NCI-H510A (cell line): ENCODE data around the gene AHDC1.
"Not testable (repeated sequence)": the region's sequence is repeated elsewhere in the genome, so short reads cannot be mapped to it uniquely, and the experiment has no call there.

ENCODE experiments used
- DNase-seq: peaks from one replicate; lab custom pipeline; 2025; lab: John Stamatoyannopoulos, UW

Gene AHDC1

DNA sequence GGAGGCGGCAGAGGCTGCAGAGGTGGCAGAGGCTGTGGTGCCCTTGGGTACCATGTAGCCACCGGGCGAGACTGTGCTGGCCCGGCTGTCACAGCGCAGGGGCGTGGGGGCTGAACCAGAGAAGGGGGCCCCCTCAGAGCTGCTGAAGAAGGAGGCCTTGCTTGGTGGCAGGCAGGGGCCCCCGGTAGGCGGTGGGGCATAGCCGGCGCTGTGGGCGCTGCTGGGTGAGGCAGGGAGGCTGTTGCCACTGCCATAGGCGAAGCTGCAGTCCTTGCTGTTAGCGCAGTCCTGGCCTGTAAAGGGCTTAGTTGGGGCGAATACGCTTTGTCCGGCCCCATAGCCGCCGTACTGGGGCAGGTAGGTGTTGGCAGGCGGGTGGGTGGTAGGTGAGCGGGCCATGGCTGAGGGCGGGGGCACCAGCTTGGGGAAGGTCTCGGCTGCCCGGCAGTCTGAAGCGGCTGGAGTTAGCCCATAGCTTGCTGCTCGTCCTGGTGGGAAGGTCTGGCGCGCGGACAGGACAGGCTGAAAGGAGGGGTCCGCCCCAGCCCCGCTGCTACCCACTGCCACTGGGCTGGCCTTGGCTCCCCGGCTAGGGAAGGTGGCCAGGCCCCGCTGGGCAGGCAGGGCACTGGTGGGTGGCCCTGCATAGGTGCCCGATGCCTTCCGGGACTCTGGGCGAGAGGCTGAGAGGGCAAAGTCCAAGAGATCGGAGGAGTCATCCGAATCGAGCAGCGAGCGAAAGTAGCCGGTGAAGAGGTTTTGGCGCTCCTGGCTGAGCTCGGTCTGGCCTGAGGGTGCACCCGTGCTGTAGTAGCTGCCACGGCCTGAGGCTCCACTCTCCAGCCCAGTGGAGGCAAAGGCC, 54.9 kb downstream of the AHDC1 start:
- no peak for DNase-seq

DNA sequence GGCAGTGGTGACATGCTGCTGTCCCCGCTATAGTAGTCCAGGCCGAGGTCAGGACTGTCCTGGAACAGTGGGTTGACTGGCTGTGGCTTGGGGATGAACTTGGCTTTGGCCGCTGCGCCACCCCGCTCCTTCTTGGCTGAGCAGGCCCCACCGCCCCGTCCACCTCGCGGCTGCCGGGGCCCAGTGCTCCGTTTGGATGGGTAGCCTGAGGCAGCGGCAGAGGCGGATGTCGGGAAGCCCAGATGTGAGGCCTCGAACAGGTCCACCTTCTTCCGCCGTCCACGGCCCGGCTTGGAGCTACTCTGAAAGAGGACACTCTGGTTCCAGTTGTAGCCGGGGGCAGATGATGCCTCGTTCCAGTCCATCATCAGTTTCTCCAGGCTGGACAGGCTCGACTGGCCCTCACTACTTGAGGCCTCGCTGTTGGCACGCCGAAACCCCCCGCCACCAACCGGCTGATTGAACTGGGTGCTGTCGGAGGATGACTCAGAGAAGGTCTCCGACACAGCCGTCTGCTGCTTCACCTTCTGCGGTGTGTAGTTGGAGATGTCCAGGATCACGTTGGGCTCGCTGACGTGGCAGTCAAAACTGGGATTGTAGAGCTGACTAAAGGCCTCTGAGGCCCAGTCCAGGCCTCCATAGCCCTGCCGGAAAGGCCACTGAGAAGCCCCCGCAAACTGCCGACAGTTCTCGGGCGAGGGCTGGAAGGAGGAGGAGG, 55.6 kb downstream of the AHDC1 start:
- no peak for DNase-seq

DNA sequence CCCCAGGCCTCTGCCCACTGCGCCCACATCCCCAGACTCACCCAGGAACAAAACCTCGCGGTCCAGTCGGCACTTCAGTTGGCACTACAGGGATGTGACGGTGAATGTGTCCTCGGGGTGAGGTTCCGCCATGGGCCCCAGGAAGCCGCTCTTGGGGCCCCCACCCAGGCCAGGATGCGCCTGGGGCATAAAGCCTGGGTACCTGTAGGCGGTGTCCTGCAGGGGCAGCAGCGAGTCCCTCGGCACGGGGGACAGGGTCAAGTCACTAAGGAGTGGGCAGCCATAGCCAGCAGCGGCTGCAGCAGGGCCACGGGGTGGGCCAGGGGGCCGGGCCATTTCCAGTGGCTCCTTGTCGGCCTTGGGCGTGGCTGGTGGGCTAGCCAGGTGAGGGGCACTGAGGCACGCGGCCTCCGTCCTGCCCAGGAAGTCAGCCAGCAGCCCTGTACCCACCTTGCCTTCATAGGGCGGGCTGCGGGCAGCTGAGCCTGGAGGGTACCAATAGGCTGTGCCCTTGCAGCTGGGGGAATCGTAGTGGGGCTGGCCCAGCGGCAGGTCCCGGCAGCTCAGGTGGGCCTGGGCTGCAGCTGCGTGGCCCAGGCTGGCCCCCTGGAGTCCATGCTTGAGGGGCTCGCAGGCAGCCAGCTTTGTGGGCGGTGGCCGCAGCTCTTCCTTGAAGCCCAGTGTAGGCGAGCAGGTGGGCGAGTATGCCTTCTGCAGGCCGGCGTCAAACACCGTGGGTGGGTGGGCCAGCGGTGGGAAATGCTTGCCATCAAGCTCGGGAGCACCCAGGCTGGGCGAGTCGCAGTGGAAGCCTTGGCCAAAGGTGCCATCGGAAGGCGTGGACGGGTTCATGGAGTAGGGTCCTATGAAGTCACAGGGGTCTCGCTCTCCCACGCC, 56.5 kb downstream of the AHDC1 start:
- no peak for DNase-seq

DNA sequence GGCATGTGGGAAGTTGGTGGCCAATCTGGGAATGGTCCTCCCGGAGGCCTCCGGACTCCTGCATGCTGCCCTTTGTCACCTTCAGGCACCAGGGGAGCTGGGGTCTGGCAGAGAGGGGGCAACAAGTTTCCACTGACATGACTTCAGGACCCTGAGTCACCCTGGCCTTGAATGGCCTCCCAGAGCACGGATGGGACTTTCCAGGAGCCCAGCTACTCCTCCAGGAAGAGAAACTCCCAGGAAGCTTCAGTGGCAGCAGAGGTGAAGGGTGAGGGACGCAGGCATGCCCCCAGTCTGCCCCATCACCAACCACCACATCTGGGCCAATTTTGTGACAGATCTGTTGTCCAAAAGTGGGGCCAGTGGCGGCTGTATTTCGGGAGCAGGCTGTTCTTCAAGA, 58.1 kb downstream of the AHDC1 start:
- DNase-seq = no peak

DNA sequence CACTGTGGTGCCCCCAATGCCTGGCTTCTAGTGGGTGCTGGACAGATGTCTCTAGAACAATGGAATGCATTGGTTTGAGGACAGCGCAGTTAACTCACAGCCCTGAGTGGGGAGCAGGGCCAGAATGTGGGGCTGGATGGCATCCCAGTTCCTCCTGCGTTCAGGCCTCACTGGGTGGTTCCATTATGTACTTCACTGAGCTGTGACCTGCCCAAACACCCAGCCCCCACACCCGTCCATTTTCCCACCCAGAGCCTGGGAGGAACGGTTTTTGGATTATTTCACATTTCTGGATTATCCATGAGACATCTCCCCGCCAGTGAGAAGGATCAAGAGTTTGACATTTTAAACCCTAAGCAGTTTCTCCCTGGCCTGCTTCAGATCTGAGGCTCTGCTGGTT, 58.7 kb downstream of the AHDC1 start:
- DNase-seq = no peak

DNA sequence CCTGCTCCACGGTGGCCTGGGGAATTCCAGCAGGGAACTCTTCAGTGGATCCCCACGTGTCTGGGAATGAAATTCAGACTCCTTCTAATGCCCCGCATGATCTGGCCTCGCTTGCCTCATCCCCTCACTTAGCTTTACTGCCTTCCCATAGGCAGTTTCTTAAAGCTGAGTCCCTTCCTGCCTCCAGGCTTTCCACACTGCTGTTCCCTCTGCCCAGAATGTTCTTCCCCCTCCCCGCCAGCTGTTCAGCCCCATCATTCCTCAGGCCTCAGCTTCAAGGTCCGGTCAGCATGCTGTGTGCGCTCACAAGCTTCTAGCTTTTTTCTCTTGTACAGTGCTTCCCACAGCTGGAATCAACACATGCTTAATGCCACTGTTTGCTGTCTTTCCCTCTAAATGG, 59.1 kb downstream of the AHDC1 start:
- DNase-seq = no peak

GRCh38 chr1:27543284-27543683, 60.7 kb downstream of the AHDC1 start:
- DNase-seq = no peak

- DNase-seq = peak; percentile 53
Observed at GRCh38 chr1:27542463-27543273, 61.3 kb downstream of the AHDC1 start.

- DNase-seq = no peak
Observed at GRCh38 chr1:27539901-27540861, 63.8 kb downstream of the AHDC1 start.

DNA sequence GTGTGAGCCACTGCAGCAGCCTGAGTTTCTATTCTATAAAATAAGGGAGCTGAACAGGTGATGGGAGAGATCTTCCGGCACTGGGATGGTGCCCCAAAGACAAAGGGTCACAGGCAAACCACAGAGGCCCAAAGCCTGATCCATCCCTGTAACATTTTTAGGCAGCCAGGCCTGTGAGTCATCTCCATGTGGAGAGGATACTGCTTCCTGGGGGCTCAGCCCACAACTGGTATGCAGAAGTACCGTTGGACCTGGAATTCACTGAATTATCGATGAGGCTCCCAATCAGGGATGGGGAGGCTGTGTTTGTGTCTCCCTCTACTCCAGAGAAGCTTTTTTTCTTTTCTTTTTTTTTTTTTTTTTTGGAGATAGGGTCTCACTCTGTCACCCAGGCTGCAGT, 65.2 kb downstream of the AHDC1 start:
- DNase-seq = no peak

DNA sequence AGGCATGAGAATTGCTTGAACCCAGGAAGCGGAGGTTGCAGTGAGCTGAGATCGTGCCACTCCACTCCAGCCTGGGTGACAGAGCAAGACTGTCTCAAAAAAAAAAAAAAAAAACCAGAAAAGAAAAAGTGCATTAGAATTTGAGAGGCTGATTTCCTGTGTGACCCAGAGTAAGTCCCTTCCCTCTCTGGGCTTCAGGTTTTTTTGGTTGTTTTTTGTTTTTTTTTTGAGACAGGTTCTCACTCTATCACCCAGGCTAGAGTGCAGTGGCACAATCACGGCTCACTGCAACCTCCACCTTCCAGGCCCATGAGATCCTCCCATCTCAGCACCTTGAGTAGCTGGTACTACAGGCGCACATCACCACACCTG, 65.7 kb downstream of the AHDC1 start:
- not testable (repeated sequence) for DNase-seq

GRCh38 chr1:27536767-27537166, 67.2 kb downstream of the AHDC1 start:
- peak; percentile 60 for DNase-seq

- no peak for DNase-seq
Observed at GRCh38 chr1:27536010-27536757, 67.8 kb downstream of the AHDC1 start.

GRCh38 chr1:27535386-27535785, 68.6 kb downstream of the AHDC1 start:
- no peak for DNase-seq

DNA sequence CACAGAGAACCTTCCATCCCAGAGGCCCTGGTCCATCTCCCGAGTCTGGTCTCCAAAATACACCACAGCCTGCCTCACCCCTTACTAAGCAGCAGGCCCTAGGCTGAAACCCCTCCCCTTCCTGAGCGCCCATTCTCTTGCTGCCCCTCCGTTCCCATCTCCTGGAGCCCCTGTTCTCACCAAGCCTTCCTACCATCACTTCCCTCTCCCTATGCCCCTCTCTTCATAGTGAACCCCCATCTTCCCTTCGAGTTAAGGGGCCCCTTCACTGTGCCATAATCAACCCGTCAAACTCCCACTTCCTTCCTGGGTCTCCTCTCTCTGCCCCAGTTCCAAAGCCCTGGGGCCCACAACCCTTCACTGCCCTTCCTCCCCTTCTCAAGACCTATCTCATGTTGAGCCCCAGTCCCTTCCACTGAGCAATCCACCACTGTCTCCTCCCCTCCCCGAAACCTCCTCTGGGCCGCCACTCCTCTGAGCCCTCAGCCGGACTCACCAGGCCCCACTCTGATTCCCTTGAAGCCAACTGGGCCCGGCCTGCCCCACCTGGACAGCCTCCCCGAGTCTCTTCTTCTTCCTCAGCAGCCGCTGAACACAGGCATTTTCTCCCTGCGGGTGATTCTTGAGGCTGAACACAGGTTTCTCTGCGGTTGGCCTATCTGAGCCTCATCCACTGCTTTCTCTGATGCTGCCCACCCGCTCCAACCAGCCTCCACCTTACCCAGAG, 71.8 kb downstream of the AHDC1 start:
- no peak for DNase-seq

DNA sequence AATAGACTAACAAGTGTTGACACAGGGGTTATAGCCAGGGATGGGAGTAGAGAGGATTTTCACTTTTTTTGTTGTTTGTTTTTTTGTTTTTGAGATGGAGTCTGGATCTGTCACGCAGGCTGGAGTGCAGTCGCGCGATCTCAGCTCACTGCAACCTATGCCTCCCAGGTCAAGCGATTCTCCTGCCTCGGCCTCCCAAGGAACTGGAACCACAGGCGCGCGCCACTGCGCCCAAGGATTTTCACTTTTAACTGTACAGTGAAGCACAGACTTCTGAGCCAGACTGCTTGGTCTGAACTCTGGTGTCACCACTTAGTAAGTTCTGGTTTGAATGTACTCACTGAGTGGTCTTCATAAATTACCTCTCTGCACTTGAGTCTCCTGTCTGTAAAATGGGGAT, 73.8 kb downstream of the AHDC1 start:
- DNase-seq = no peak

DNA sequence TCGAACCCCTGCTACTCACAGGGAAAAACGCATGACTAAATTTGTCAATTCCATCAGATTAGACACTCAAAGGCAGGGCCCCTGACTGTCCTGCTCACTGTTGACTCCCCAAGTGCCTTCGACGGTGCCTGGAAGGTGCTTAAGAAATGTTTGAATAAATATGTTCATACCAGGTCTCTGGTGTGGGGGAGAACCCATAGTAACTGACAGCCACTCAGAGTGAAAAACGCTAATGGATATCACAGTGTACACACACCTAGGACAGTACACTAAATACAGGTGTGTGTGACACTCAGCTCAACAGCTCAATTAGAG, 74.3 kb downstream of the AHDC1 start:
- no peak for DNase-seq

DNA sequence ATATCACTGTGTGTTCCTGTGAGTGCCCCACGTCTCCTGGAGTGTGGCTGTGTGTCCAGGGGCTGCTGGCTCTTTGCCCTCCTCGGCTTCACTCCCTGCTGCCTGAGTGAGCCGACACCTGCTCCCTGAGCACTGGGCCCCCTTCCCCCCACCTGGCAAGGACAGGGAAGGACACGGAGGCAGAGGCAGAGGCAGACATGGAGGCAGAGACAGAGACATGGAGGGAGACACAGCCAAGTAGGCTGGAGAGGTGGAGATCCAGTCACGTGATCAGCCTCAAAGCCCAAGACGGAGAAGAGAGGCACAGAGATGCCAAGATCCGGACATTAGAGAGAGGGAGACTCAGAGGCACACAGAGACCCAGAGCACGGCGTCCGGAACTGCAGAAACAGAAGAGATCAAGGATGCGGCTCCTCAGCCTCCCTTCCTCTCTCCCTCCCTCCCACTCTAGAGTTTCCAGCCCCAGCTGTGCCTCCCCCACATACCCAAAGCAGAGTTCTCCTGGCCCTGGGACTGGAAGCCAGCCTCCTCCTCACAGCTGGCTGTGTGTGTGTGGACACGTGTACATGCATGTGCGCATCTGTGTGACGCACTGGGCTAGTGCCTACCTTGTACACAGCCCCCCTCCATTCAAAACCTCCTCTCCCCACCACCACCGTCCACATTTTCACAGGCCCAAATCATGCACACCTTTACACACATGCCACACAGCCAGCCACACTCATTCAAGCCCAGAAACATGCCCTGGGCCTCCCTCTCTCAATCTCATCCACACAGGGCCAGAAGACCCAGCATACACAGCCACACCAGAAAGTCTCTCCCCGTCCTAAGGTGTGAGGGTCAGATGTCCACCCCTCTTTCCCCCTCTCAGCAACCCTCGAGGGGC, 74.9 kb downstream of the AHDC1 start:
- peak; percentile 51 for DNase-seq
